ENCODE data around the gene FARP1. TPM values are rescaled to one million over a fixed set of nuclear protein-coding genes. Genes with fewer than 3 reads are reported as not detected.

The FARP1 gene, protein sequence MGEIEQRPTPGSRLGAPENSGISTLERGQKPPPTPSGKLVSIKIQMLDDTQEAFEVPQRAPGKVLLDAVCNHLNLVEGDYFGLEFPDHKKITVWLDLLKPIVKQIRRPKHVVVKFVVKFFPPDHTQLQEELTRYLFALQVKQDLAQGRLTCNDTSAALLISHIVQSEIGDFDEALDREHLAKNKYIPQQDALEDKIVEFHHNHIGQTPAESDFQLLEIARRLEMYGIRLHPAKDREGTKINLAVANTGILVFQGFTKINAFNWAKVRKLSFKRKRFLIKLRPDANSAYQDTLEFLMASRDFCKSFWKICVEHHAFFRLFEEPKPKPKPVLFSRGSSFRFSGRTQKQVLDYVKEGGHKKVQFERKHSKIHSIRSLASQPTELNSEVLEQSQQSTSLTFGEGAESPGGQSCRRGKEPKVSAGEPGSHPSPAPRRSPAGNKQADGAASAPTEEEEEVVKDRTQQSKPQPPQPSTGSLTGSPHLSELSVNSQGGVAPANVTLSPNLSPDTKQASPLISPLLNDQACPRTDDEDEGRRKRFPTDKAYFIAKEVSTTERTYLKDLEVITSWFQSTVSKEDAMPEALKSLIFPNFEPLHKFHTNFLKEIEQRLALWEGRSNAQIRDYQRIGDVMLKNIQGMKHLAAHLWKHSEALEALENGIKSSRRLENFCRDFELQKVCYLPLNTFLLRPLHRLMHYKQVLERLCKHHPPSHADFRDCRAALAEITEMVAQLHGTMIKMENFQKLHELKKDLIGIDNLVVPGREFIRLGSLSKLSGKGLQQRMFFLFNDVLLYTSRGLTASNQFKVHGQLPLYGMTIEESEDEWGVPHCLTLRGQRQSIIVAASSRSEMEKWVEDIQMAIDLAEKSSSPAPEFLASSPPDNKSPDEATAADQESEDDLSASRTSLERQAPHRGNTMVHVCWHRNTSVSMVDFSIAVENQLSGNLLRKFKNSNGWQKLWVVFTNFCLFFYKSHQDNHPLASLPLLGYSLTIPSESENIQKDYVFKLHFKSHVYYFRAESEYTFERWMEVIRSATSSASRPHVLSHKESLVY
- total RNA-seq (2014; rRNA removed; shearing (Covaris generic); ENCODE audit: low replicate concordance): 27.9 and 33.0 TPM in 2 replicates

- in situ Hi-C loops (cut with HindIII; ENCODE audit: low pct_unique_long_range_greater_than_20kb, low sequenced_read_pairs): no loop called here
- DNase-seq (ENCODE audit: low read depth): peak; percentile 69
These were observed at the start of gene FARP1 for GRCh38 chr13:98142380-98143156. FARP1 (plus strand) TSS chr13:98143094; CDS start chr13:98213243, 70,149 bp downstream.

DNA sequence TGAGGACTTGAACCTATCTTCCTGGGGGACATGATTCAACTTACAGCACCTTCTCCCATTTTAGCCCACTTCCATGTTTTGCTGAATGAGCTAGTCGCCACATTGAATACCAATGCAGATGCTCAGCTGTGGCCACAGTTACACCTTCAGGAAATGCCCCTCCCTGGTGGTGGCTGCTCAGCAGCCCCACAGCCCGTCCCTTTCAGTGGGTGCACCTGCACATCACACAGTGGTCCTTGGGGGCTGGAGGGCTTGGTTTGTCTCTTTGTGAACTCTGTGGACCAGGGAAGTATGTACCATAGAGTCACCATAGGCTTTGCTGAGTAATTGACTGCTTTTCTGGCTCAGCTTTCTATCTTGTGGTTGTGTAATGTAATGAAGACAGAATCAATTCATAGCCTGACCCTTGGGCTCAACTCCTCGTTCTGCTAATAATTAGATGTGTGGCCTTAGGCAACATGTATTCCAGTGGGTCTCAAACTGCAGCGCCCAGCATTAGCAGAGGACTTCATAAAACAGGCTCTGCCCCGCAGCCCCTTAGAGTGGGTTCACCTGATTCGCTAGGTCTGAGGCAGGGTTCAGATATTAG is 48.1 kb upstream of the FARP1 start:
- in situ Hi-C loops (cut with HindIII; ENCODE audit: low pct_unique_long_range_greater_than_20kb, low sequenced_read_pairs): no loop called here
- DNase-seq (ENCODE audit: low read depth): no peak

- no peak for DNase-seq (ENCODE audit: low read depth)
- in situ Hi-C loops (cut with HindIII; ENCODE audit: low pct_unique_long_range_greater_than_20kb, low sequenced_read_pairs): no loop called here
These were observed 46.8 kb upstream of the FARP1 start for GRCh38 chr13:98096059-98096458.

- no peak for DNase-seq (ENCODE audit: low read depth)
- in situ Hi-C loops (cut with HindIII; ENCODE audit: low pct_unique_long_range_greater_than_20kb, low sequenced_read_pairs): no loop called here
These were observed 45.1 kb upstream of the FARP1 start for GRCh38 chr13:98097749-98098148.

DNA sequence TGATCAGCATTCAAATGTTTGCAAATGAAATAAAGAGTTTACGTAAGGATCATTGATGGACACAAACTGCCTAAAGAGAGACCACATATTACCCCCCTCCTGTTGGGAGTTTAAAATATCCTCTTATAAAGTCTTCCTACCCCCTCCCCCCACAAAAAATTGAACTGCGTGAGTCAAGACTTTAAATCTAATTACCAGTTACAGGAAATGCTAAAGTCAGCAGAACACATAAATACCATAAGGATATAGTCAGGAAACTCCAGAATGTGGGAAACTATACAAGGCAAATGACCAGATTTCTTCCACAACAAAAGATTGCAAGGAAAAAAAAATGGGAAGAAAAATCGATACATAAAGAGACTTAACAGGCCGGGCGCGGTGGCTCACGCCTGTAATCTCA is 44.4 kb upstream of the FARP1 start:
- no peak for DNase-seq (ENCODE audit: low read depth)
- in situ Hi-C loops (cut with HindIII; ENCODE audit: low pct_unique_long_range_greater_than_20kb, low sequenced_read_pairs): no loop called here

DNA sequence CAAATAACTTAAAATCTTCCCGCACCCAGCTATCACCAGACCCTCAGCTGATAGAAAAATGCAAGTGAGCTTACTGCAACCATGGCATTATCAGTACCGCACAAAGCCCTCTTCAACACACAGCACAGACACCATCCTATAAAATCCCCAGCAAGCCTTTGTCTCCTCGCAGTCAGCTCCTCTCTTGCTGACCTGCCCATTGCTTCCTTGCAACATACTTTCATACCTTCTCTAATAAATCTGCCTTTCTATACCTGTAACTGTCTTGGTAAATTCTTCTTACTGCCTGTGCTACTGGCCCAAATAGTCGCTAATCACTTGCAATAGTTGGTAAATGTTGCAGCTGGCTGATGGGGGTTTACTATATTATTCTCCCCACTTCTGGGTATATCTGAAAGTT is 43.3 kb upstream of the FARP1 start:
- no peak for DNase-seq (ENCODE audit: low read depth)
- in situ Hi-C loops (cut with HindIII; ENCODE audit: low pct_unique_long_range_greater_than_20kb, low sequenced_read_pairs): no loop called here

DNA sequence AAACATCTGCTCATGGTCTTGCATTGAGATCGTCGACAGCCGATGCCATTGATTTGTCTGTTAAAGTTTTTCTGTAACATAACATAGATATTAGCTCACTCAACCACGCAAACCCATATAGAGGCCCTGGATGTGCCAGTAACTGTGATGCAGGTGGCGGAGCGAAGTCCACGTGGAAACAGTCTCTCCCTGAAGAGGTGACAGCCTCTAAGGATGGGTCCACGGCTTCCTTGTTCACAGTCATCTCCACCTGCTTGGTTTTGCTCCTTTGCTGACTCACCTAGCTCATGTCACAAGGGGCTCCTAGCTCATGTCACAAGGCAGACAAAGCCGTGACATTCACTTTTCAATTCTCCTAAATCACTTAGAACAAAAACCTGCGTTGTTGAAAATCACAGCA is 42.4 kb upstream of the FARP1 start:
- DNase-seq (ENCODE audit: low read depth): no peak
- in situ Hi-C loops (cut with HindIII; ENCODE audit: low pct_unique_long_range_greater_than_20kb, low sequenced_read_pairs): no loop called here

DNA sequence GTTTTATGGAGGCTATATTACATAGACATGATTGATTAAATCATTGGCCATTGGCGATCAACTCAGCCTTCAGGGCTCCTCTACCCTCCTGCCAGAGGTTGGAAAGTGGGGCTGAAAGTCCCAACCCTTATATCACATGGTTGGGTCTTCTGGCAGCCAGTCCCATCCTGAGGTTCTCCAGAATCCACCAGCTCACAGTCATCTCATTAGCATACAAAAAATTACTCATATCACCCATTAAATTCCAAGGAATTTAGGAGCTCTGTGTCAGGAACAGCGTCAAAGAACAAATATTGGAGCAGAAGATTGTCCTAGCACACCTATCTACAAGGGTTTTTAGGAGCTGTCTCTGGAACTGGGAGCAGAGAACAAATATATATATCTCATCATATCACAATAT is 39.4 kb upstream of the FARP1 start:
- in situ Hi-C loops (cut with HindIII; ENCODE audit: low pct_unique_long_range_greater_than_20kb, low sequenced_read_pairs): no loop called here
- no peak for DNase-seq (ENCODE audit: low read depth)

GRCh38 chr13:98103942-98104880 is 38.7 kb upstream of the FARP1 start:
- in situ Hi-C loops (cut with HindIII; ENCODE audit: low pct_unique_long_range_greater_than_20kb, low sequenced_read_pairs): no loop called here
- no peak for DNase-seq (ENCODE audit: low read depth)

DNA sequence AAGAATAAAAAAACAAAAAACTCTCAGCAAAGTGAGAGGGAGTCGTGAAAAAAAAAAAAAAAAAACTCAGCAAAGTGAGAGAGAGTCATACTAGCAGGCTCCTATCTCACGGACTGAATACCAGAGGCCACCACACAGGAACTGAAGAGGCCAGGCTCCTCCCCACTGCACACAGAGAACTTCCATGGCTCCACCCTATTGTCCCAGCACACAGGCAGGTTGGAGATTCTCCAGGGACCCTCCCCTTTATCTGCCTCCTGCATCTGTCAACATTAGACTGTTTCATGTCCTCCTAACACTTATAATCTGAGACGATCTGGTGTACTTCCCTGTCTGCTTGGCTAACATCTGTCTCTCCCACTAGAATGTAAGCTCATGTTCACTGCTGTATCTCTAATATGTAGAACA is 37.0 kb upstream of the FARP1 start:
- in situ Hi-C loops (cut with HindIII; ENCODE audit: low pct_unique_long_range_greater_than_20kb, low sequenced_read_pairs): no loop called here
- DNase-seq (ENCODE audit: low read depth): no peak

- in situ Hi-C loops (cut with HindIII; ENCODE audit: low pct_unique_long_range_greater_than_20kb, low sequenced_read_pairs): no loop called here
- no peak for DNase-seq (ENCODE audit: low read depth)
These were observed 34.6 kb upstream of the FARP1 start for GRCh38 chr13:98108341-98108740.

GRCh38 chr13:98109226-98109853 is 33.6 kb upstream of the FARP1 start:
- in situ Hi-C loops (cut with HindIII; ENCODE audit: low pct_unique_long_range_greater_than_20kb, low sequenced_read_pairs): no loop called here
- DNase-seq (ENCODE audit: low read depth): no peak

DNA sequence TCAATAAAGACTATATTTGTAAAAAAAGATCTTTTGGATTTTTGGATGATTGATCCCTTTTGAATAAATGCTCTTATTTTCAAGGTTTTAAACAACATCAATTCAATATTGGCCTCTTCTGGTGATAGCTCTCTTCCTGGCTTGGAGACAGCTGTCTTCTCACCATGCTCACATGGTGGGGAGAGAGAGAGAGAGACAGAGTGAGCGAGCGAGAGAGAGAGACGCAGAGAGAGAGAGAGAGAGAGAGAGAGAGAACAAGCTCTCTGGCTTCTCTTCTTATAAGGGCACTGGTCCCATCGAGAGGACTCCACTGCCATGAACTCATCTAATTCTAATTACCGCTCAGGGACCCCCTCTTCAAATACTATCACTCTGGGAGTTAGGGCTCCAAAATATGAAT is 32.1 kb upstream of the FARP1 start:
- in situ Hi-C loops (cut with HindIII; ENCODE audit: low pct_unique_long_range_greater_than_20kb, low sequenced_read_pairs): no loop called here
- no peak for DNase-seq (ENCODE audit: low read depth)

DNA sequence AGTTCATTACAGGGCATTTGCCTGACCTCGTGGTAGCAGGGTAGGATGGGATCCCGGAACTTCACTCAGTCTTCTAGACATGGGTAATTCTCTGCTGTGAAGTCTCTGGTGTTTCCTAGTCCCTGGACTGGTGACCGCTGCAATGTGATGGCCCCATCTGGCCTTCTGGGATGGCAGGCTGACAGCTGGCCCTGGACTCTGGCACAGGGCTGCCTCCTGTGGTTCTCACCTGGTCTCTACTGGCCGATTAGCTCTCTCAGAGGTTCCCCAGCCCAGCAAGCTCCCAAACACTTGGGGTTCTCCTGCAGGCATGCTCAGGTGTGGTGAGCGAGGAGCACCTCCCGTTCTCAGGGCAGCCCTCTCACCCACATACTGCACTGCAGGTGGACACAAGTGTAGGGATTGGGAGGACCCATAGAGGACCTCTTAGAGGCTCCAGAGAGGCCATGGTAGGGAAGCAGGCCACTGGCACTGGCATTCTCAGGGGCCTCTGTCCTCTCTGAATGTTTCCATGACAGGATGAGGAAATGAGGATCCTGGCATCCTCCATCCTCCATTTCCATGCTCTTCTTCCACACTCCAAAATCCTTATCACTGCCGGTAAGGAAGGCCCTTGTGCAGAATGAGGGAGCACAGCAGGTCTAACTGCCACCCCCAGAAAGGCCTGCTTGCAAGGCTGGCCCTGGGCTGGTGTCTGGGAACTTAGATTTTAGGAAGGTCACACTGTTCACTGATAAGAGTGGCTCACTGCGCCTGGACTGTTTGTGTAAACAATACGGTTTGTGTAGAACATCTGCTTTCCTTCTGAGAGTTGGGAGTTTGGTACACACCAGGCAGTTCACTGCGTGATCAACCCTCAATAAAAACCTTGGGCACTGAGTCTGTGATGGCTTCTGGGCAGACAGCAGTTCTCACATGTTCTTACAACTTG is 31.5 kb upstream of the FARP1 start:
- no peak for DNase-seq (ENCODE audit: low read depth)
- in situ Hi-C loops (cut with HindIII; ENCODE audit: low pct_unique_long_range_greater_than_20kb, low sequenced_read_pairs): no loop called here

DNA sequence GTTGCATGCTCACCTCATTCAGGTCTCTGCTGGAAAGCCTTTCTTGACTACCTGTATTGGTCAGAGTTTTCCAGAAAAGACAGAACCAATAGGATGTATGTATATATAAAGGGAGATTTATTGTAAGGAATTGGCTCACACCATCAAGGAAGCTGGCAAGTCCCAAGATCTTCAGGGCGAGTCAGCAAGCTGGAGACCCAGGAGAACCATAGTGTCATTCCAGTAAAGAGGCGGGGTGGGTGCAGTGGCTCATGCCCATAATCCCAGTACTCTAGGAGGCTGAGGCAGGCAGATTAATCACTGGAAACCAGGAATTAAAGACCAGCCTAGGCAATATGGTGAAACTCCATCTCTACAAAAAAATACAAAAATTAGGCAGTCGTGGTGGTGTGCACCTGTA is 30.4 kb upstream of the FARP1 start:
- DNase-seq (ENCODE audit: low read depth): no peak
- in situ Hi-C loops (cut with HindIII; ENCODE audit: low pct_unique_long_range_greater_than_20kb, low sequenced_read_pairs): no loop called here

- DNase-seq (ENCODE audit: low read depth): no peak
- in situ Hi-C loops (cut with HindIII; ENCODE audit: low pct_unique_long_range_greater_than_20kb, low sequenced_read_pairs): no loop called here
These were observed 24.0 kb upstream of the FARP1 start for GRCh38 chr13:98118865-98119264.

All from Caki2 (cell line).